M059J (cell line): ENCODE results near the gene PHYH. TPM values are rescaled to one million over a fixed set of nuclear protein-coding genes. Genes with fewer than 3 reads are reported as not detected.
"Not testable (repeated sequence)": the region's sequence is repeated elsewhere in the genome, so short reads cannot be mapped to it uniquely, and the experiment has no call there.

Source experiments
- DNase-seq: peaks from one replicate; pipeline ENCODE4 v3.0.0-alpha.2; 2012; ENCODE audit warnings: low read depth
- total RNA-seq: library from RNA; depleted of rRNA; stranded (reverse); fragments of >200 nt; shearing (Covaris generic); gene quantifications from 2 replicates; pipeline ENCODE4 v1.2.3, GENCODE V29; 2014; rRNA removed

Gene PHYH
- total RNA-seq: 5.6 and 7.2 TPM in 2 replicates

DNA sequence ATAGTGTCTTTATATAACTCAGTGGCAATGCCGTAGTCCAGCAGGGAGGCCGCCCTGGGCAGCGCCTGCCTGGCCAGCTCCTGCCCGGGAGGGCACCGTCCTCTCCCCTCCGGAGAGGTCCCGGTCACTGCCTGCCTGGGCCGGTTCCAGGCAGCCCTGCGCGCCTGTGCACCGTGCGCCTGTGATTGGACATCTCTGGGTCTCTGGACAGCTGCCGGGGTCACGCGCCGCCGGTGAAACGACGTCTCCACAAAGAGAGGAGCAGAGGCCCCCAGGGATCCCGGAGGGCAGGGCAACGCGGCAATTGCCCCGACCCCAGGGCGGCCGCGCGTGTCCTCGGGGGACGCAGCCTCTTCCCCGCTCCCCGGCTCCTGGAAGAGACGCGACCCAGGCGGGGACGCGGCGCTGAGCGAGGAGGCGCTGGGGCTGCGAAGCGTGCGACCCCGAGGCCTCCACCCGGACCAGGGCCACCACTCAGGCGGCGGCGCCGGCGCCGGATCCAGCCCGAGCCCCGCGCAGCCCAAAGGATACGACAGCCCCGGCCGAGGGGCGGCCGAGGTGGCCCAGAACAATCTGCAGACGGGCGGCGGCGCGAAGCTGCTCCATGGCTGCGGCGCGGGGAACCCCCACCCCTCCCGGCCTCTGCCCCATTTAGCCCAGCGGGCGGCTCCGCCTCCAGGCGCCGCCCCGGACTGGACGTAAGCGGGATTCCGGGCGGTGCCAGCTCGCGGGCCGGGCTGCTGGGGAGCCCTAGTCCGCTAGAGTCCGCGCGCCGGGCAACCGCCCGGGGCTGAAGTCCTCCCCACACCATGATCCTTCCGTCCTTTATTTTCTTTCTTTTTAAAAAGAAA lies at the start of gene PHYH:
Gene PHYH, minus strand, starts transcription at position 628 of the 851 bp plus-strand sequence. Its CDS starts 22 bp downstream, at position 606.
- DNase-seq: peak; percentile 75

DNA sequence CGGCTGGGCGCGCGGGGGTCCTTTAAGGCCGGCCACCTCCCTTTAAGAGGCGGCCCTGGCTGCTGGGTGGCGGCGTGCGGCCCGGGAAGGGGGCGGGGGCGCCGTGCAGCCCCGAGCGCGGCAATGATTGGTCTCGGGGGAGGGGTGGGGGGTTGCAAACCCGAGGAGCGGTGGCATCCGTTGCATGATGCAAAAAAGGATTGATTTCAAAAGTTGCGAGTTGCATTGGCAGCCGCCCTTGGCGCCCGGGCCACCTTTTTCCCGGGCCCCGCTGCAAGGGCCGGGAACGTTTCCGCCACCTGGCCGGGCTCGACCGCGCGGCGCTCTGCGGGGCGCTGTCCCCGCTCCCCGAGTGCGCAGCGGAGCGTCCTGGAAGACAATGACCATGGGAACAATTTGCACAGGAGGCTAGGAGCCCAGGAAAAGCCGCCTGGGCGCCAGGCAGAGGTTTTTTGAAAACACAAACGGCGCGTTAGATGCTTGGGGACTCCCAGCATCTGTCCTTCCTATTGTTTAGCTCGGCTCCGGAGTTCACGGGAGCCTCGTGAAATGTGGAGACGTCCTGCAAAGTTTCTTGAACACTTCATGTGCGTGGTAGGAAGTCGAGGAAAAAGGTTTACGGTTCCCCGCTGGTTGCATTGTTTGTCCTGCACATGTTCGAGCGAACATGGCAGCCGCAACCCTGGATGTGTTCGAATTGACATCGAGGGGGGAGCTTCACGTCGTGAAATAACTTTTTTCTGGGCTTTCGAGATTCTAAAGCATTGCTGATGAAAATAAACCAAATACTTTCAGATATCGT lies 48.6 kb upstream of the PHYH start, which contains the start of gene SEPHS1:
Gene SEPHS1, minus strand, starts transcription at position 78 of the 802 bp plus-strand sequence. CDS start 3,343 bp downstream, outside the sequence.
- peak; percentile 61 for DNase-seq

DNA sequence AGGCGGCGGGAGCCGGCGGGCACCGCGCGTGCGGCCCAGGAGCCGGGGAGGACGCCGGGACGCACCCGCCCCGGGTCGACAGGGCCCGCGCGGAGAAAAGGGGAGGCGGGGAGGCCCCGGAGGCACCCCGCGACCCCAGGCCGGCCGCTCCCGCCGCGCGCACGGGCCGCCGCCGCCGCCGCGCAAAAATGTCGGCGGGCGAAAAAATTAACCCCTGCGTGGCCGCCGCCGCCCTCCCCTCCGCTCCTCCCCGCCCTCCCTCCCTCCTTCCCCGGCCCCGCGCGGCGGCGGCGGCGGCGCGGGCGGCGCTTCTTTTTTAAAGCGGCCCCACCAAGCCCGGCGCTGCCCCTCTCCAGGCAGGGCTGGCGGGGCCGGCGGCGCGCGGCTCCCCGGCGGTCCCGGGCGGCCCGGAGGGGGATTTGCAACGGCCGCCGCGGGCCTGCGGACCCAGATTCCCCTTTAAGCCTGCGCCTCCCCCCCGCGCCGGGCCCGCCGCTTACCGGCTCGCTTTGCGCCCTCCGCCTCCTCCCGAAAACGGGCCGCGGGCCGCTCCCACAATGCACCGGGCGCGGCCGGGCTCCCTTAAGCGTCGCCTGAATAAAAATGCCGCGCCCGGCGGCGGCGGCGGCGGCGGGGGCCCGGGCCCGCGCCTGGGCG lies 47.8 kb upstream of the PHYH start:
- peak; percentile 51 for DNase-seq

DNA sequence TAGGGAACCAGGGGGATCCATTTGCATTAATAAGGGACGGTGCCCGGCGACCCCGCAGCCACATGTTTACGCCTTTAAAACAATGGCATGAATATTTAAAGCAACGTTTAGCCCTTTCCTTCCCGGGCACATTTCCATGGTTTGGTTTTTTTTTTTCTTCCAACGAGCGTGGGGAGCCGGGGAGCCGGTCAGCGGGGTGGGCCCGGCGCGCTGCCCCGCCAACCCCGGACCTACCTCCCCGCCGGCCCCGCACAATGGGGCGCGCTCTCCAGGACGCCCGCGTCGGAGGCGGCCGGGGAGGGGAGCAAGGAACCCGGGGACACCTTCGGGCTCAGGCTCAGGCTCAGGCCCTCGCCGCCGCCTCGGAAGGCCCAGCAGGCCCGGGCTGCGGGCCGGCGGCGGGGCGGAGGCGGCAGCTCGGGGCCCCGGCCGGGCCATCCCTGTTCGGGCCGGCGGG lies 47.2 kb upstream of the PHYH start:
- peak; percentile 8 for DNase-seq

DNA sequence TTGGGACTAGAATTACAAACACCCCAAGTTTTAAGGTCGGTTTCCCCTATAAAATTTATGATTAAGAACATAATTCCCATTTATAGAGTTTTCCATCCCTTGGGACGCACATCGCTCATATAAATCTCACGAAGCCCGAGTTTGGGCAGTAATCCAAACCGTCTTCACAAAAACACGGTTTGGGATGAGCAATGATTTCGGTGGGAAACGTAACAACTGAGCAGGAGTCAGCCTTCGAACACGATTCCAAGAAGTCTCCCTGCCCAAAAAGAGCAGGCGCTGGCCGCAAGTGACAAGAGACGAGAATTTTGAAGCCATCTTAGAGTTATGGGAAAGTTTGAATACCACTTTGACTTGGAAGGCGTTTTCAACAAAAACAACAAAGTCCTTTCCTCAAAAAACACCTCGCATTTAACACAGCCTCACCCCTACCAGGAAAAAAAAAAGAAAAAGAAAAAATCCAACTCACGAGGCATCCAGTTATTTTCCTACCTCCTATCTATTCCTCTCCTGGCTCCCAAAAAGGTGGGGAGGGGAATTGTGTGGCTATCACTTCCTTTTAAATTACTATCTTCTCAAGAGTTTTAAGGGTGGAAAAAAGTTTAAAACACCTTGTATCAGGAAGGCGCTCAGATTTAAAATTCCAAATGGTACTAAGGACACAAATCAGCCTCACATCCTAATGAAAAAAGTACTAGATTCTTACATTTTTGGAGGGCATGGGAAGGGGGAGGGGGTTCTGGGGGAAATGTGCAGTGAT lies 46.6 kb upstream of the PHYH start:
- DNase-seq: peak; percentile 10

DNA sequence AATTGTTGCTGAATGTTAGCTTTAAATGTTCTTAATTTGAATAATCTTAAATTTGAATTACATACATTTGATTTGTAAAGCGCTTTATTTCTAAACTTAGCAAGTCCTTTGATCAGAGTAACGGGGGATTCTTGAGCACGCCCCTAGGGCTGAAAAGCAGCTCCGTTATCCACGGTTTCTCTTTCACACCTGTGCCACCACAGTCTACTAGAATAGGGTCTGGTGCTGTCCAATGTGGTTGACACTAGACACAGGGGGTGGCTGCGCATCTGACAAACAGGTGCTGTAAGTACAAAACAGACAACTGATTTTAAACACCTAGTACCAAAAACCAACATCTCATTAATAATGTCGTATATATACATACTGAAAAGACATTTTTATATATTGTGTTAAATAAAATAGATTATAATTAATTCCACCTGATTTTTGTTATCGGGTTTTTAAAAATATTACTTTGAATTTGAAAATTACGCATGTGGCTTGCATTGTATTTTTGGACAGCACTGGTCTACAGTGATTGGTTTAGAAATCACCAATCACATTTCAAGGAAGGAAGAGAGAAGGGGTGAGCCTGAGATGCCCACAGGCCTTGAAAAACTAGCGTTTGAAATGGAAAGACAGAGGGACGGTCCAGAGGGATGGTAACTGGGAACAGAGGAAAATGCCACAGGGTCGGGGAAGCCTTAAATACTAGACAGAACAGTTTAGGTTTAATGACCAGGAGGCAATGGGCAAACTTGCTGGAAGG lies 40.9 kb upstream of the PHYH start:
- no peak for DNase-seq

DNA sequence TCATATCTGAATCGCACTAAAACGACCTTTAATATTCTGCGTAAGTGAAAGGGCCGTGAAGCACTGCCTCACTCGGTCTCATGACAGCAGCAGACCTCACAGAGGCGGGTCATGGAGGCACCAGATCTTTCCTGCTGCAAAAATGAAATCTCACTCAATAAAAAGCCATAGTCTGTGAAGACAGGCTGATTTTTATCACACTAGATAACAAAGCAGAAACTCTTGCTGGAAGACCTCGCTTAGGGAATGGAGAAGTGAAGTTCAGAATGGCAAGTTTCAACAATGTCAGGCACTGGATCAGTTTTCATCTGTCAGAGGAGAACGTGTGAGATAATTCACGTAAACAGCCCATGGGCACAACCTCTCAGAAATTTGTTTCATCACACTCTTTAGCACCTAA lies 40.2 kb upstream of the PHYH start:
- no peak for DNase-seq

DNA sequence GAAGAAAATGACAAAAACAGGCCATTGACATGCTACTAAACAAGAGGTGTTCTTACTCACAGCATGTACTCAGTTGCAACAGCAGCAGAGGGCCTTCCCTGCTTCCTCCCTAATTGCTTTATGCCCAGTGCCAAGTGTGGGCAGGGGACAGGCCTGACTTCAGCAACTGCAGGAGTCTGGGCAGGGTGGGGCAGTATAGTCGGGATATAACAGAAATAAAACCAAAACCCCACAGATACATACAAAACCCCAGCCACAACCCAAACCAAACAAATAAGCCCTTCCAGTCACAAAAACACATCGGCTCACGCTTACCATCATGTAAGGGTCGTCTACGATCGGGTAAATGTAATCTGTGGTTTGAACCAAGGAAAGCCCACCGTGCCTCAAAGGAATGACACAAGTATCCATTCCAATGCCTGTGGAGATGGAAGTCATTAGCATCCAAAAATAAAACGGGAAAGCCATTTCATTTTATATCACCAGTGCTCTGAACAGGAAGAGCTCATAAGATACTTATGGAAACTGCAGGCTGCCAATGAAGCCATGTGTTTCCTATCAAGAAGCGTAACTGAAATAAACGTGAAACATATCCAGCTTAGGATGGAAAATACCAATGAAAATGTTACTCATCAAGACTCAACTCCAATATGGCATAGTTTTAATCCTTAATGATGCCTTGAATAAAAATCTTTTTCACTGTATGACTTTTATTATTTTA lies 38.7 kb upstream of the PHYH start:
- DNase-seq: no peak

DNA sequence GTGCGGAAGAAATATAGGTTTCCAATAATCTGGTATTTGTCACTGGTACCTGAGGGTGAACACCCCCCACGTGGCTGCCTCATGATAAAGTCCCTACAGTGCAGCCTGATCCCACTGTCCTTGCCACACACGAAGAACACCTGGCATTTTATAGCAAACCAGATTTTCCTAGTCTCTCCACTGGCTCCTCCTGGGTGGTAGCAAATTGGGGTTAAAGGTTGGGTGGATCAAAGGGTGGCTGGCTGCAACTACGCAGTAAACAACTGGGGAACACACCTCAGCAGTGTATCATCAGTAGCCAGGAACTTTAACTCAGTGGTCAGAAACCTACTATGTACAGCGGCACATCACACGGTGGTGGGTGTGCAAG lies 37.9 kb upstream of the PHYH start:
- no peak for DNase-seq

DNA sequence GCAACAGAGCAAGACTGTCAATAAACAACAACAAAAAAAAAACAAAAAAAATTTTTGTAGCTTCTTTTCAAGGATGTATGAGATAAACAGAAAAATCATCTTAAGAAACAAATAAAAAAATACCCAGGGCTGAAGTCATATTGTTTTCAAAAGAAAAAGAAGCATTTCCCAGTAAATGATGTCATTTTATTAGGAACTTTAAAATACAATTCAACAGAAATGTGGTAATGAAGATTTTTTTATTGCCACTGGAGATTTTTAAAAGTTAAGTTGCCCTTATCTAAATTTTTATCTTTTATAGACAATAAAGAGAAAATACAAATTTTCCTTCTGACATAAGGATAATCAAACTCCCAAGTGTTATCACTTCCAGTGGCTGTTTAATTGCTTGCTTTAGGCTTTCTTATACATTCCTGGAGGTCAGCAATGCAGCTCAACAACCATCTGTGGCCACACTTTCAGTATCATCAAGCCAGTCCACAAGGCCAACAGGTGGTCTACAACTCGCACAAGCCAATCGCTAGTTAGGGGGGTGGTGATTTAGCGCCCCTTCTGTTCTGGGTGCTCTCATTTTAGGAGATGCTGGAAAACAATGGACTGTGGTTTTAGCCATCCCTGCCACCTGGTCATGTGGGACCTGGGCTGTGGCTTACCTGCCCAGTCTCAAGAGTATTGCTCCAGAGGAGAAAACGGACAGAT lies 37.4 kb upstream of the PHYH start:
- no peak for DNase-seq

DNA sequence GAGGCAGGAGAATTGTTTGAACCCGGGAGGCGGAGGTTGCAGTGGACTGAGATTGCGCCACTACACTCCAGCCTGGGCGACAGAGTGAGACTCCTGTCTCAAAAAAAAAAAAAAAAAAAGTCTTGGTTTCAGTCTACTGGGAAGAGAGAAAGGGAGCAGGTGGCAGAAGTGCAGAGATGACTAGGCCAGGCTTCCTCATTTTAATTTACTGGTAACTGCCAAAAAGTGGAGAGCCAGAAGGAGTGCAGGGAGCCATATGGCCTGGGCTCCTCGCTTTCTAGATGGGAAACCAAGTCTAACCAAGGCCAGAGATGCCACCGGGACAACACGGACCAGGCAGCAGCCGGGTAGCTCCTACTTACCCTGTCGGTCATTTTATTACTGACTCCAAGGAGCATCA lies 36.0 kb upstream of the PHYH start:
- DNase-seq: no peak

DNA sequence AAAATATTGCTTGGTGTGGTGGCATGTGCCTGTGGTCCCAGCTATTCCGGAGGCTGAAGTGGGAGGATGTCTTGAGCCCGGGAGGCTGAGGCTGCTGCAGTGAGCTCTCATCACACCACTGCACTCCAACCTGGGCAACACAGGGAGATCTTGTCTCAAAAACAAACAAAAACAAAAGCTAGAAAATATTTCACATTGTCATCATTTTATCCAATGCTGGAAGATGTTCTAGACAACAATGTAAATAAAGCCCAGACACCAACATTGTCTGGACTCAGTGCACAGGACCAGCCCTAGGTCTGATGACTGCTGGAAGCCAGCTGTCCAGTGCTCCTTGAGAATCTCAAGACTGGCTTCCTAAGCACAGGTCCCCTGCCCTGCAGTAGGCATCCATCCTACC lies 34.7 kb upstream of the PHYH start:
- no peak for DNase-seq

DNA sequence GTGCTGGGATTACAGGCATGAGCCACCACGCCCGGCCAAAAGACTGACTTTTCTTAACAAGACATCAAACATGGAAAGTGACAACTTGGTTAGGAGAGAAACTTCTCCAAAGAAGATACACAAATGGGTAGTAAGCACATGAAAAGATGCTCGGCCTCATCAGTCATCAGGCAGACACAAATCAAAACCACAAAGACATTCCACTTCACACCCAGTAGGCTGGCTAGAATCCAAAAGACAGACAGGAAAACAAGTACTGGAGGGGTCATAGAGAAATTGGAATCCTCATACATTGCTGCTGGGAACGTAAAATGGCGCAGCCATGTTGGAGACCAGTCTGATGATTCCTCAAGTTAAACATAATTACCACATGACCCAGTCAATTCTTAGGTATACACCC lies 31.8 kb upstream of the PHYH start:
- peak; percentile 12 for DNase-seq

DNA sequence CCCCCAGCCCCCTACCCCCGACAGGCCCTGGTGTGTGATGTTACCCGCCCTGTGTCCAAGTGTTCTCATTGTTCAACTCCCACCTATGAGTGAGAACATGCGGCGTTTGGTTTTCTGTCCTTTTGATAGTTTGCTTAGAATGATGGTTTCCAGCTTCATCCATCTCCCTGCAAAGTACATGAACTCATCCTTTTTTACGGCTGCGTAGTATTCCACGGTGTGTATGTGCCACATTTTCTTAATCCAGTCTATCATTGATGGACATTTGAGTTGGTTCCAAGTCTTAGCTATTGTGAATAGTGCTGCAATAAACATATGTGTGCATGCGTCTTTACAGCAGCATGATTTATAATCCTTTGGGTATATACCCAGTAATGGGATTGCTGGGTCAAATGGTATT lies 31.1 kb upstream of the PHYH start:
- not testable (repeated sequence) for DNase-seq

DNA sequence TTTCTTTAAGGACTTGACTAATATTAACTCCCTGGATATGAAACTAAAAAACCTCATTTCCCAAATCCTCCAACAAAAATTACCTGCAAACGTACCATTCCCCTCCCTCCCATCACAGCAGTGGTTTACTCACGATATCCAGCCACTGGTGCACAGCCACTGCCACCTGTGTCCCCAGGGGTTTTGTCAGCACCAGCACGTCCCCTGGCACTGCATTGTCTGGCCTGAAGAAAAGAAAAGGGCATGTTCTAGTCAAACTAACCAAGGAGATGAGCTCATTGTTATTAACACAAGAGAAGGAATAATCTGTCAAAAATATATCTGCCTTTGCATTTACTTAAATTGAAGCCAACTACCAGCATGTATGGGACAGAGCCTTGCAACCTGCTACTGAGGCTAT lies 29.7 kb upstream of the PHYH start:
- no peak for DNase-seq

DNA sequence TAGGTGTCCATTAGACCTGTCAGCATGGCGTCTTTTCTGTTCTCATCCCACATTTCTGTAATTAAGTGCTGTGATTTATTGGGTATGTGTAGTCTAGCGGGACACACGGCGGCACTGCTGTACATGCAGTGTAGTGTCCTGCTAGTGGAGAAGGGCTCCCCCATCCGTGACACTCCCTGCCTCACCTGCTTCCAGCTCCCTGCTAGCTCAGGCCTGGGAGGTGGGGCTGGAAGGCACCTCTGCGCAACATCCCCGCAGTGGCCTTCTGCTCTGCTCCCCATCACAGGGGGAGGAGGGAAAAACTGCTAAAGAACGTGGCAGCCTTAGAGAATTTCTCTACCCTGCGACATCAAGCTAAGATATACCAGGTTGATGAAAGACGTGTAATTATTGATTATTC lies 28.7 kb upstream of the PHYH start:
- DNase-seq: no peak

DNA sequence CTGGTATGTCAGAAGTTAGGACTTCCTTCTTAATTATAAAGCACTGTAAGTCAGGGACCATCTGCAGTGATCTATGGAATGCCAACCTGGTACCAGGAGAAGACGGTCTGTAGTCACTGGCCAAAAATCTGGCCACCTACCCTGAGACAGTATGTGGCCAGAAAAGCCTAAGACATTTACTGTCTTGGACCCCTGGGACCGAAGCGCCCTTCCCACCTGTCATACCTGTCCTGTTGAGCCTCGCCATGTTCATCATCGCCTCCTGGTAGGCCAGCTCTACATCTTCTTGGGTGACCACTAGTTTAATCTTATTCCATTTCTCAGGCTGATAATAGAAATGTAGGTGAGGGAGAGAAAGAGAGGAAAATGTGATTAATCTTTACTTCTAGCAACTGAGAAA lies 28.3 kb upstream of the PHYH start:
- no peak for DNase-seq

DNA sequence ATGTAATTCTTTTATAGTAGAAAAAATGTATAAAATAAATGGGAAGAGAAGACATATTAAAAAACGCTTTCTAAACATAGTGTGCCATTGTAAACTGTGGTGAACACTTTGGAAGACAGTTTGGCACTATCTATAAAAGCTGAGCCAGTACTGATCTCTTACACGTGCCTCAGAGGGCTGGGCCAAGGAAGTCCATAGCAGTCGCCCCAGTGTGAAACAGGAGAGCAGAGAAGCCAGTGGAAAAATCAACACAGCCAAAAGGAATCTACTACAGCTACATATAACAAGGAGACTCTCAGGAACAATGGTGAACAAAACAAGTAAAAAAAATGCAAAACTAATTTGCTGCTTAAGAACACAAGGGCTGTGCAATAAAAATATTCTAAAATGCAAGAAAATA lies 27.7 kb upstream of the PHYH start:
- no peak for DNase-seq

DNA sequence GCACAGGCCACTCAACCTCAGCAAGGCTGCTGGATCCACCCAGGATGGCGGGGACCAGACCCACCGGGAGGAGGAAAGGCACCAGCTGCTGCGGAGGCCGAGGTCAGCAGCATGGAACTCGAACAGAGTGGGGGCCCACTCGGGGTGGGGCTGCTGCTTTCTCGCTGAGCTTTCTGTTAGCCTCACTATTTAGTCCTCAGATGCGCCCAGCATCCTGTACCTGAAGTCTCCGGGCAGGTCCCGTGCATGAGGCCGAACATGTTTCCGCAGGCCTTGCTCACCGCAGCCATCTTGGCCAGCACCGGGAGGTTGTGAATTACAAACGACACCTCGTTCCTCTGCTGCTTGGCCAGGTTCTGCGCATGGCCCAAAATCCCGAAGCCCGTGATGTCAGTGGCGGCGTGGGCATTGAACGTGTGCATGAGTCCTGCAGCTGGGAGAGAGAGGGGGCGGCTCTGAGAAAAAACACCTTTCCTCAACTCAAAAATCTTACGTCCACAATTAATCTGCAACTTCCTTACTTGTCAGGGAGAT lies 22.8 kb upstream of the PHYH start:
- no peak for DNase-seq
